Heart right ventricle (tissue), 16 donors: ENCODE results near the gene UBC. TPM values are rescaled to one million over a fixed set of nuclear protein-coding genes. Genes with fewer than 3 reads are reported as not detected.
A peak's percentile ranks its signal among the peaks of the same experiment; 100 is the strongest.

Source experiments
- ATAC-seq, 8 donors: fragments of 200-7000 bp; cut with Tn5 transposase; one replicate each; pipeline ENCODE4 v1.9.1; 2020; ENCODE audit warnings: mild to moderate bottlenecking in 8 of 8, moderate library complexity in 8 of 8, moderate number of reproducible peaks in 1 of 8
- DNase-seq, 2 donors: peaks; one replicate each; pipeline ENCODE4 v3.0.0-alpha.2; 2020
- H3K27ac ChIP-seq, 10 donors: fragments of 200-600 bp; sonication (generic) in 2 of 10; one replicate each; pipeline versions ENCODE4 v1.5.0 to v1.8.0; 2020 to 2022; ENCODE audit warnings: mild to moderate bottlenecking in 3 of 10
- H3K27me3 ChIP-seq, 7 donors: fragments of 200-600 bp; one replicate each; pipeline ENCODE4 v1.8.0; 2021 to 2022; ENCODE audit warnings: mild to moderate bottlenecking in 2 of 7
- H3K36me3 ChIP-seq, 9 donors: fragments of 200-600 bp; sonication (generic) in 1 of 9; one replicate each; pipeline versions ENCODE4 v1.5.0 to v1.8.0; 2020 to 2022; ENCODE audit warnings: mild to moderate bottlenecking in 2 of 9
- H3K4me1 ChIP-seq, 9 donors: fragments of 200-600 bp; sonication (generic) in 1 of 9; one replicate each; pipeline versions ENCODE4 v1.5.0 to v1.8.0; 2020 to 2022; ENCODE audit warnings: mild to moderate bottlenecking in 4 of 9
- H3K4me3 ChIP-seq, 10 donors: fragments of 200-600 bp; sonication (generic) in 2 of 10; one replicate each; pipeline versions ENCODE4 v1.5.0 to v1.8.0; 2020 to 2022; ENCODE audit warnings: mild to moderate bottlenecking in 7 of 10, moderate library complexity in 2 of 10
- H3K9me3 ChIP-seq, 11 donors: fragments of 200-600 bp in 10 of 11; sonication (generic) in 2 of 11; one replicate each; pipeline versions ENCODE4 v1.5.0 to v1.8.0; 2013 to 2022; ENCODE audit warnings: mild to moderate bottlenecking in 2 of 11, control low read depth in 1 of 11, moderate library complexity in 1 of 11
- CTCF ChIP-seq, 9 donors: fragments of 200-600 bp; sonication (generic) in 2 of 9; IDR thresholded peaks; one replicate each; pipeline versions ENCODE4 v1.5.0 to v1.8.0; 2021 to 2022; ENCODE audit warnings: antibody characterized with exemption in 9 of 9, mild to moderate bottlenecking in 5 of 9, moderate library complexity in 1 of 9
- WGBS, 2 donors: extraction: QIAGEN DNeasy Blood & Tissue Kit; methylation state at CpG; one replicate each; pipeline ENCODE4 v1.1.7; 2013; ENCODE audit warnings: inconsistent platforms in 1 of 2; 5-methylcytosine and 5-hydroxymethylcytosine counted together
- intact Hi-C, 10 donors: fragments of 100-400 bp; cut with DNase I; formaldehyde crosslinking; loops; one replicate each; pipeline versions ENCODE4 v1.11.1 to v1.14.2; 2022
- microRNA-seq, 2 donors: library from miRNA; unstranded; fragments of <30 nt; microRNA quantifications; one replicate each; pipeline ENCODE4 v1.2.0, GENCODE V29; 2021
- polyA plus RNA-seq, 2 donors: library from polyadenylated mRNA; stranded (reverse); fragments of 200-250 nt; gene quantifications; one replicate each; pipeline ENCODE4 v1.2.3, GENCODE V29; 2013
- total RNA-seq, 10 donors: library from RNA; stranded (reverse); fragmentation: NEBNext Ultra II Directional in 3 of 10; extraction: Animal tissue kit (Norgen Biotek cat#: 25700) in 3 of 10; gene quantifications; one replicate each; pipeline versions ENCODE4 v1.2.1 to v1.2.4, GENCODE V29; 2021 to 2023
- donor health status: Arrhythmogenic right ventricular cardiomyopathy.
- donor health status: ischemic (EF 13 %, LVEDD 7.1; RV severe dilation, severe dysfunction).
- donor health status: healthy with polysubstance abuse.
- donor health status: DM: no; HTN: yes; CAD: no.
- donor health status: DM: no; HTN: no; CAD: no.
- donor health status: ischemic (EF 25% LVEDD 6.9; RV normal size, moderate dysfunction).
- donor health status: ischemic (EF 25% LVEDD 5.7; RV mildly dilated, moderate dysfunction).
- donor health status: healthy.
- donor health status: DM: yes; HTN: yes; CAD: no.
- donor health status: Ischemic cardiomyopathy.
- donor health status: ischemic (EF 35%, LVEDD 5.7; RV mildly dilated, moderate dysfunction).
- donor health status: nonischemic (EF 11% LVEDD 7.7; RV severe dilation, severe dysfunction).
- donor health status: DM: yes; HTN: yes; CAD: no.
- donor health status: PGD.
- donor health status: ischemic (EF 29% LVEDD 5.4; RV normal size, mild dysfunction).
- donor health status: nonischemic (EF 23%, LVEDD 6.1; RV moderate dilation, normal function).

Gene UBC
- total and polyA plus RNA-seq, 12 donors = 1,161 to 1,913 (median 1,447) TPM

DNA sequence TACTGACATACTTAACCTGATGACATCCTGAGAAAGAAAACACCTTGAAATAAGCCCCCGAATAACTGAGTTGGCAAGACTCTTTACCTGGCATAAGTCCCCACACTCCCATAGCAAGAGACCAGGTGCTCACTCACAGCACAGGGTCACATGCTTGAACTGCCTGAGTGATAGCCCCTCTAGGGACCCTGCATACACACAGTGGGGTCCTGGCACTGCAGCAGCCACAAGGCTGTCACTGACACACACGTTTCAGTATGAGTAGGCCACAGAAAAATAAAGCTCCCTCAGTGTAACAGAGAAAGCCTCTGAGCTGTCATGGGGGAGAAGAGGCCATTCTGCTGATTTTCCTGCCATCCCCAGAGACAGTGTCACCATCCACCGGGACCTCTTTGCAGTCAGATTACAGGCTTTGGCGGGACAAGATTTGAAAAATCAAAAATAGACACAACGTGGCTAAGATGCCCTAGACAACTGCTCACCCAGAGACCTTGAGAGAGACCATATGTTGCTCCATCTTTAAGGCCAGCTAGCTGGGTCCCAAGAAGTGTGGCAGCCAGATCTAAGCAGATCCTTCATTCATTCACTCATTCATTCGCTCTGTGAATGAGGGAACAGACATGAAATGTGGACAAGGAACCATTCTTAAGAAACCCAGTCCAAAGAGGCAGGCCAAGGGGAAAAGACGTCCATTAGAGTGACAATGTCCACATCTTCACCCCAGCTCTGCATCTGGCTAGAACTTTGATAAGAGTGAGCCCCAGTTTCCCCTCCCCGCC lies 52.4 kb downstream of the UBC start:
- no peak for TF ChIP-seq CTCF (IDR thresholded peaks at IDR 0.05)
- H3K27ac ChIP-seq = no peak overlapping the region
- 57 to 63% methylated on average over 8 of the region's 8 CpGs for WGBS, 2 donors
- H3K27me3 ChIP-seq = no peaks in the 10 kb centered on the region
- no peaks in the 10 kb centered on the region for H3K9me3 ChIP-seq
- H3K4me3 ChIP-seq = peak overlapping the region in 1 of 10 donors; percentile 86
- no peak for ATAC-seq
- no peak for DNase-seq
- intact Hi-C loops = loop anchor here in 2 of 10 donors (5.0 kb wide), 1 partner anchor 40 kb away; no protein-coding TSS in a partner anchor
- peaks cover 0 to 5% (median 0%) of the 10 kb centered on the region in 9 donors for H3K36me3 ChIP-seq
- peaks cover 3 to 42% (median 29%) of the 10 kb centered on the region in 9 donors for H3K4me1 ChIP-seq

Small RNA genes lying within 50 kb of the gene (microRNA-seq; reads per million reads assigned to microRNA genes)
- 0 to 1.2 reads per million in 2 donors for gene MIR5188

Other genes starting within 250 kb of the UBC start
- 10 to 100 TPM in 6 of 10 donors, 1 to 10 TPM in 4; 7.7 to 19.9 (median 11.9) TPM for gene SCARB1, start 50.8 kb downstream of the UBC start, total RNA-seq
- gene SCARB1, start 50.8 kb downstream of the UBC start, polyA plus RNA-seq = 10 to 100 TPM in 1 of 2 donors, 1 to 10 TPM in 1; 8.7 to 11.6 TPM
- 10 to 100 TPM in 1 of 10 donors, 1 to 10 TPM in 9; 4.2 to 13.3 (median 5.9) TPM for gene DHX37, start 74.5 kb upstream of the UBC start, total RNA-seq
- gene DHX37, start 74.5 kb upstream of the UBC start, polyA plus RNA-seq = 1 to 10 TPM; 3.7 to 9.3 TPM
- gene BRI3BP, start 79.0 kb upstream of the UBC start, total RNA-seq = 1 to 10 TPM; 3.2 to 4.9 (median 3.9) TPM
- 1 to 10 TPM; 1.3 to 1.5 TPM for gene BRI3BP, start 79.0 kb upstream of the UBC start, polyA plus RNA-seq
- 10 to 100 TPM in 8 of 10 donors, 1 to 10 TPM in 2; 8.5 to 19.4 (median 12.6) TPM for gene AACS, start 150.8 kb upstream of the UBC start, total RNA-seq
- gene AACS, start 150.8 kb upstream of the UBC start, polyA plus RNA-seq = 10 to 100 TPM in 1 of 2 donors, 1 to 10 TPM in 1; 9.0 to 11.8 TPM